C4-2B (cell line): ENCODE measurements around the gene MEG3.
"Not testable (repeated sequence)": the region's sequence is repeated elsewhere in the genome, so short reads cannot be mapped to it uniquely, and the experiment has no call there.

Experiments used
- H3K27ac ChIP-seq: fragments of 450-650 bp; 2 replicates; pipeline ENCODE4 v1.5.1; 2017
- CTCF ChIP-seq: fragments of 450-650 bp; conservative IDR thresholded peaks from 2 replicates; pipeline ENCODE4 v1.5.1; 2017; ENCODE audit warnings: mild to moderate bottlenecking
- ZFX ChIP-seq: fragments of 450-650 bp; IDR thresholded peaks from 2 replicates; pipeline ENCODE4 v1.6.1; 2017

MEG3 gene

GRCh38 chr14:100789460-100790417 lies 36.2 kb upstream of the MEG3 start:
- TF ChIP-seq ZFX: no peak
- no peak for TF ChIP-seq CTCF
- H3K27ac ChIP-seq: no peak overlapping the region

- TF ChIP-seq ZFX (no peak), CTCF (no peak)
- no peak overlapping the region for H3K27ac ChIP-seq
These were observed 35.2 kb upstream of the MEG3 start for GRCh38 chr14:100790502-100791347.

- TF ChIP-seq ZFX (no peak), CTCF (no peak)
- no peak overlapping the region for H3K27ac ChIP-seq
These were observed 34.6 kb upstream of the MEG3 start for GRCh38 chr14:100791348-100791735.

GRCh38 chr14:100791995-100792394 lies 33.9 kb upstream of the MEG3 start:
- TF ChIP-seq CTCF: no peak
- no peak for TF ChIP-seq ZFX
- H3K27ac ChIP-seq: no peak overlapping the region

- no peak overlapping the region for H3K27ac ChIP-seq
- no peak for TF ChIP-seq CTCF
- no peak for TF ChIP-seq ZFX
These were observed 29.0 kb upstream of the MEG3 start for GRCh38 chr14:100796946-100797345.

- no peak overlapping the region for H3K27ac ChIP-seq
- TF ChIP-seq CTCF (no peak), ZFX (no peak)
These were observed 25.9 kb upstream of the MEG3 start for GRCh38 chr14:100800041-100800440.

- not testable (repeated sequence) for H3K27ac ChIP-seq
These were observed 24.5 kb upstream of the MEG3 start for GRCh38 chr14:100801433-100801832.
